ENCODE data around the gene CD14. TPM values are rescaled to one million over a fixed set of nuclear protein-coding genes. Genes with fewer than 3 reads are reported as not detected.

Gene CD14
- total and polyA plus RNA-seq, 2 donors (not counting 3 experiments of a cell fraction or from before 2014, with no cell fraction given) = 0.33 to 3.7 TPM

DNA sequence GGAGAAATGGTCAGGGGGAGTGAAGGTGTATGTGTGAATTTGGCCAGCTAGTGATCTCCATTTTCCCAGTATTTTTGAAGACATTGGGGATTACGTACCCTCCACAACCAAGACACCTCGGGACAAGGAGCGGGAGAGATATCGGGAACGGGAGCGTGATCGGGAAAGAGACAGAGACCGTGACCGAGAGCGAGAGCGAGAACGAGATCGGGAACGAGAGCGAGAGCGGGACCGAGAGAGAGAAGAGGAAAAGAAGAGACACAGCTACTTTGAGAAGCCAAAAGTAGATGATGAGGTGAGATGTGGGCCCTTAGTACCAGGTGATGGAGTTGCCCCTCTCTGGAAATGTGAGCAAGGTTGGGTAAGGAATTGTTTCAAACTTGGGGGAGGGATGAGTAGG, 25.9 kb upstream of the CD14 start:
- Histone ChIP-seq H2AFZ (ENCODE audit: low read depth, low read length) (no peak overlapping the region), H3K79me2 (ENCODE audit: control insufficient read depth, insufficient read depth, low read length) (no peaks in the 10 kb centered on the region), H4K20me1 (replicated peaks; ENCODE audit: control insufficient read depth, extremely low read depth, insufficient read depth, low read length) (no peaks in the 10 kb centered on the region), H3K36me3 (ENCODE audit: control insufficient read depth in 2 of 2, extremely low read depth in 1 of 2, insufficient read depth in 2 of 2, low read length in 2 of 2) (peaks cover 37 to 46% of the 10 kb centered on the region in 2 experiments), H3K4me1 (ENCODE audit: control insufficient read depth, extremely low read depth, insufficient read depth, low read length) (no peaks in the 10 kb centered on the region), H3K4me2 (ENCODE audit: insufficient read depth, low read length) (no peak overlapping the region), H3K9ac (replicated peaks; ENCODE audit: extremely low read depth, insufficient read depth, low read length) (no peak overlapping the region), H3K9me1 (replicated peaks; ENCODE audit: control insufficient read depth, extremely low read depth, insufficient read depth, low read length) (no peaks in the 10 kb centered on the region), H3K27ac (ENCODE audit: insufficient read depth, low read depth, low read length) (no peak overlapping the region), H3K4me3 (replicated peaks in 1 of 3; ENCODE audit: insufficient read depth in 1 of 3, low read depth in 1 of 3, low read length in 3 of 3) (no peak overlapping the region), H3K9me3 (replicated peaks; ENCODE audit: control insufficient read depth, insufficient read depth, low read length) (no peaks in the 10 kb centered on the region), H3K27me3 (ENCODE audit: control insufficient read depth in 2 of 2, insufficient read depth in 2 of 2, low read length in 2 of 2) (no peaks in the 10 kb centered on the region)
- FAIRE-seq = no peak
- TF ChIP-seq JUN (IDR thresholded peaks at IDR 0.05; ENCODE audit: borderline replicate concordance, insufficient read depth, insufficient read length, low read depth) (no peak), GATA2 (IDR thresholded peaks at IDR 0.05; ENCODE audit: insufficient read depth, insufficient read length, low read depth, low read length) (no peak), EZH2 (IDR thresholded peaks at IDR 0.05; ENCODE audit: borderline replicate concordance, low read depth, low read length, severe bottlenecking) (no peak), MAX (IDR thresholded peaks at IDR 0.05; ENCODE audit: insufficient read depth, insufficient read length) (no peak), FOS (IDR thresholded peaks at IDR 0.05; ENCODE audit: borderline replicate concordance, insufficient read depth, low read length) (no peak), POLR2AphosphoS5 (IDR thresholded peaks at IDR 0.05; ENCODE audit: insufficient read depth, low read depth, low read length) (no peak), POLR2A (IDR thresholded peaks at IDR 0.05; ENCODE audit: low read depth, low read length) (no peak), MYC (IDR thresholded peaks at IDR 0.05; ENCODE audit: low read depth, low read length) (no peak)
- TF ChIP-seq, protein P1, sequence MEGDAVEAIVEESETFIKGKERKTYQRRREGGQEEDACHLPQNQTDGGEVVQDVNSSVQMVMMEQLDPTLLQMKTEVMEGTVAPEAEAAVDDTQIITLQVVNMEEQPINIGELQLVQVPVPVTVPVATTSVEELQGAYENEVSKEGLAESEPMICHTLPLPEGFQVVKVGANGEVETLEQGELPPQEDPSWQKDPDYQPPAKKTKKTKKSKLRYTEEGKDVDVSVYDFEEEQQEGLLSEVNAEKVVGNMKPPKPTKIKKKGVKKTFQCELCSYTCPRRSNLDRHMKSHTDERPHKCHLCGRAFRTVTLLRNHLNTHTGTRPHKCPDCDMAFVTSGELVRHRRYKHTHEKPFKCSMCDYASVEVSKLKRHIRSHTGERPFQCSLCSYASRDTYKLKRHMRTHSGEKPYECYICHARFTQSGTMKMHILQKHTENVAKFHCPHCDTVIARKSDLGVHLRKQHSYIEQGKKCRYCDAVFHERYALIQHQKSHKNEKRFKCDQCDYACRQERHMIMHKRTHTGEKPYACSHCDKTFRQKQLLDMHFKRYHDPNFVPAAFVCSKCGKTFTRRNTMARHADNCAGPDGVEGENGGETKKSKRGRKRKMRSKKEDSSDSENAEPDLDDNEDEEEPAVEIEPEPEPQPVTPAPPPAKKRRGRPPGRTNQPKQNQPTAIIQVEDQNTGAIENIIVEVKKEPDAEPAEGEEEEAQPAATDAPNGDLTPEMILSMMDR (IDR thresholded peaks at IDR 0.05; ENCODE audit: extremely low read depth in 1 of 2, insufficient read depth in 1 of 2, low read depth in 1 of 2, low read length in 2 of 2) = no peak
- POLR2A ChIA-PET = no interaction called here
- no TSS peak for BruUV-seq (replicated peaks)
- dilution Hi-C loops (cut with MboI; ENCODE audit: extremely low pct_ligation_motif_present, low sequenced_read_pairs) (no loop called here), intact Hi-C loops (cut with micrococcal nuclease) (no loop called here)
- CTCF ChIA-PET = no interaction called here
- DNase-seq (ENCODE audit: low read depth, low spot score) = no peak

Measured in endothelial cell of umbilical vein (primary cell).